Rectal smooth muscle tissue (tissue), 1 donor: ENCODE measurements around the gene NDUFB3.
A peak's percentile ranks its signal among the peaks of the same experiment; 100 is the strongest.
"Not testable (repeated sequence)": the region's sequence is repeated elsewhere in the genome, so short reads cannot be mapped to it uniquely, and the experiment has no call there.

Source experiments
- H3K27ac ChIP-seq: one replicate; pipeline ENCODE4 v1.7.0; 2013; ENCODE audit warnings: low read depth, low read length, inconsistent platforms
- H3K27me3 ChIP-seq: one replicate; pipeline ENCODE4 v1.7.0; 2013; ENCODE audit warnings: low read length; ENCODE audit not compliant: control insufficient read depth, insufficient read depth
- H3K36me3 ChIP-seq: one replicate; pipeline ENCODE4 v1.7.0; 2013; ENCODE audit warnings: low read length; ENCODE audit not compliant: control insufficient read depth, insufficient read depth
- H3K4me1 ChIP-seq: one replicate; pipeline ENCODE4 v1.7.0; 2013; ENCODE audit warnings: low read length; ENCODE audit not compliant: control insufficient read depth, insufficient read depth
- H3K4me3 ChIP-seq: one replicate; pipeline ENCODE4 v1.7.0; 2013; ENCODE audit warnings: low read length
- H3K9ac ChIP-seq: one replicate; pipeline ENCODE4 v1.7.0; 2013; ENCODE audit warnings: low read length

NDUFB3 gene

GRCh38 chr2:201071479-201072200 is at the start of gene NDUFB3, which contains the start of gene HYCC2:
TSS of gene NDUFB3 (plus strand) at chr2:201072001. CDS start at chr2:201078883, 6,882 bp downstream.
TSS of gene HYCC2 (minus strand) at chr2:201071671. CDS start at chr2:201024009, 47,662 bp downstream.
- peak within 1 kb of the TSS; percentile 97 for H3K27ac ChIP-seq
- H3K4me3 ChIP-seq, result peak within 1 kb of the TSS; percentile 98
- H3K27me3 ChIP-seq, result no peaks in the 10 kb centered on the region
- peak within 1 kb of the TSS; percentile 95 for H3K9ac ChIP-seq
- peaks cover 16% of the 10 kb centered on the region for H3K4me1 ChIP-seq
- no peaks in the 10 kb centered on the region for H3K36me3 ChIP-seq

GRCh38 chr2:201024518-201024917 is 47.3 kb upstream of the NDUFB3 start:
- Histone ChIP-seq H3K36me3 (no peaks in the 10 kb centered on the region), H3K27ac (no peak overlapping the region), H3K4me3 (no peak overlapping the region), H3K27me3 (no peaks in the 10 kb centered on the region), H3K9ac (no peak overlapping the region), H3K4me1 (no peaks in the 10 kb centered on the region)

- H3K4me3 ChIP-seq, H3K27ac ChIP-seq, H3K36me3 ChIP-seq, H3K9ac ChIP-seq, H3K27me3 ChIP-seq, H3K4me1 ChIP-seq: not testable (repeated sequence)
These were observed 37.4 kb upstream of the NDUFB3 start for GRCh38 chr2:201034355-201034754.

GRCh38 chr2:201038361-201038760 is 33.4 kb upstream of the NDUFB3 start:
- H3K36me3 ChIP-seq, H3K27me3 ChIP-seq, H3K9ac ChIP-seq, H3K4me3 ChIP-seq, H3K4me1 ChIP-seq, H3K27ac ChIP-seq: not testable (repeated sequence)

GRCh38 chr2:201038855-201039254 is 32.9 kb upstream of the NDUFB3 start:
- Histone ChIP-seq H3K27ac (no peak overlapping the region), H3K27me3 (no peaks in the 10 kb centered on the region), H3K9ac (no peak overlapping the region), H3K4me1 (no peaks in the 10 kb centered on the region), H3K4me3 (no peak overlapping the region), H3K36me3 (peaks cover 3% of the 10 kb centered on the region)

GRCh38 chr2:201040867-201041628 is 30.8 kb upstream of the NDUFB3 start:
- Histone ChIP-seq H3K4me3 (no peak overlapping the region), H3K9ac (no peak overlapping the region), H3K4me1 (no peaks in the 10 kb centered on the region), H3K27ac (no peak overlapping the region), H3K36me3 (peaks cover 3% of the 10 kb centered on the region), H3K27me3 (no peaks in the 10 kb centered on the region)

GRCh38 chr2:201042451-201042850 is 29.4 kb upstream of the NDUFB3 start:
- H3K36me3 ChIP-seq, H3K27ac ChIP-seq: not testable (repeated sequence)

GRCh38 chr2:201043050-201043449 is 28.8 kb upstream of the NDUFB3 start:
- not testable (repeated sequence) for H3K9ac ChIP-seq, H3K36me3 ChIP-seq, H3K4me3 ChIP-seq, H3K27ac ChIP-seq, H3K27me3 ChIP-seq, H3K4me1 ChIP-seq

More at GRCh38 chr2:201042451-201042850, 29.4 kb upstream of the NDUFB3 start:
- not testable (repeated sequence) for H3K4me1 ChIP-seq, H3K4me3 ChIP-seq, H3K9ac ChIP-seq, H3K27me3 ChIP-seq

GRCh38 chr2:201046881-201047280 is 24.9 kb upstream of the NDUFB3 start:
- H3K4me3 ChIP-seq, result no peak overlapping the region
- no peaks in the 10 kb centered on the region for H3K27me3 ChIP-seq
- no peak overlapping the region for H3K9ac ChIP-seq
- H3K27ac ChIP-seq, result no peak overlapping the region
- no peaks in the 10 kb centered on the region for H3K4me1 ChIP-seq
- H3K36me3 ChIP-seq, result no peaks in the 10 kb centered on the region

GRCh38 chr2:201049455-201049854 is 22.3 kb upstream of the NDUFB3 start:
- Histone ChIP-seq H3K27ac (no peak overlapping the region), H3K9ac (no peak overlapping the region), H3K4me3 (no peak overlapping the region), H3K36me3 (no peaks in the 10 kb centered on the region), H3K4me1 (no peaks in the 10 kb centered on the region), H3K27me3 (no peaks in the 10 kb centered on the region)

- Histone ChIP-seq H3K9ac (no peak overlapping the region), H3K27me3 (no peaks in the 10 kb centered on the region), H3K36me3 (no peaks in the 10 kb centered on the region), H3K27ac (no peak overlapping the region), H3K4me1 (no peaks in the 10 kb centered on the region), H3K4me3 (no peak overlapping the region)
These were observed 14.7 kb upstream of the NDUFB3 start for GRCh38 chr2:201057087-201057521.

- no peaks in the 10 kb centered on the region for H3K36me3 ChIP-seq
- no peak overlapping the region for H3K27ac ChIP-seq
- no peaks in the 10 kb centered on the region for H3K4me1 ChIP-seq
- H3K4me3 ChIP-seq, result no peak overlapping the region
- no peak overlapping the region for H3K9ac ChIP-seq
- H3K27me3 ChIP-seq, result no peaks in the 10 kb centered on the region
These were observed 14.0 kb upstream of the NDUFB3 start for GRCh38 chr2:201057715-201058248.
